A673 (cell line): ENCODE data around the gene GLIPR1.

Source experiments
- CTCF ChIP-seq: fragments of 300-800, 200-600 bp; sonication (generic); conservative IDR thresholded peaks from 2 replicates; pipeline ENCODE4 v1.5.1; 2017; ENCODE audit warnings: low read depth, mild to moderate bottlenecking, antibody characterized with exemption, low read length, moderate library complexity, mixed read lengths
- EZH2 ChIP-seq: fragments of 200-600 bp; sonication (generic); IDR thresholded peaks from 2 replicates; pipeline ENCODE4 v1.6.1; 2017; ENCODE audit warnings: borderline replicate concordance, low read depth, mild to moderate bottlenecking, mixed read lengths, antibody characterized with exemption, low read length; ENCODE audit not compliant: poor library complexity, severe bottlenecking

GRCh38 chr12:75439048-75439447 is 41.5 kb upstream of the GLIPR1 start:
- TF ChIP-seq CTCF (no peak), EZH2 (no peak)
